ENCODE measurements around the gene TMEM190.

The TMEM190 gene

DNA sequence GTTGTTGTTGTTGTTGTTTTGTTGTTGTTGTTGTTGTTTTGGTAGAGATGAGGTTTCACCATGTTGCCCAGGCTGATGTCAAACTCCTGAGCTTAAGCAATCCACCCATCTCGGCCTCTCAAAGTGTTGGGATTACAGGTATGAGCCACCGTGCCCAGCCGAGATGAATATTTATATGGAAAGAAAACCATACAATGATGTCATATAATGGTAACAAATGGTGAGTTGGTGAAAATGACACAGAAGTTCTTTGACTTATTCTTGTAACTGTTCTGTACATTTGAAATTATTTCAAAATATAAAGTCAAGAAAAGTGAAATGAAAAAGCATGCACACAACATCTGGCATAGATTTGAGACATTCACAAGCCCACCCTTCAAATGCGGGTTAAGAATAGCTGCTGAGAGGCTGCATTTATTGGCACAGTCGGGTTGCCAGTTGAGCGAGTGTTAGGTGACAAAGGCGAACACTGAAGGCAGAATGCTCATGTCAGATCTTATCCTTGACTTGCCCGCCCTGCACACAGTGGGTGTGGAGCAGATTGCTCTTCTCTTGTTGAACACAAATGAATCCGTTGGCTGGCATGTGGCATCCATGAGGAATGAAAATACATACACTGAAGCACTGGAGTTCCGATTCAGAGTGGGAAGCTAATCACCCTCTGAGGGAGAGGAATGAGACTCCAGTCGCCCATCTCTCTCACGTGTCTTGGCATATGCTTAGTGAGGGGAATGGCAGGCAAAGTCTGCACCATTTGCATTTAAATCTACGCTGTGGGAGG is 46.8 kb downstream of the TMEM190 start:
- Mint-ChIP-seq H3K36me3 (ENCODE audit: low read depth) (no peaks in the 10 kb centered on the region), H3K4me3 (no peak overlapping the region), H3K4me1 (no peaks in the 10 kb centered on the region), H3K27ac (no peak overlapping the region), H3K27me3 (ENCODE audit: low read depth) (peaks cover 23% of the 10 kb centered on the region), H3K9me3 (no peaks in the 10 kb centered on the region)
- TF ChIP-seq, protein P1, sequence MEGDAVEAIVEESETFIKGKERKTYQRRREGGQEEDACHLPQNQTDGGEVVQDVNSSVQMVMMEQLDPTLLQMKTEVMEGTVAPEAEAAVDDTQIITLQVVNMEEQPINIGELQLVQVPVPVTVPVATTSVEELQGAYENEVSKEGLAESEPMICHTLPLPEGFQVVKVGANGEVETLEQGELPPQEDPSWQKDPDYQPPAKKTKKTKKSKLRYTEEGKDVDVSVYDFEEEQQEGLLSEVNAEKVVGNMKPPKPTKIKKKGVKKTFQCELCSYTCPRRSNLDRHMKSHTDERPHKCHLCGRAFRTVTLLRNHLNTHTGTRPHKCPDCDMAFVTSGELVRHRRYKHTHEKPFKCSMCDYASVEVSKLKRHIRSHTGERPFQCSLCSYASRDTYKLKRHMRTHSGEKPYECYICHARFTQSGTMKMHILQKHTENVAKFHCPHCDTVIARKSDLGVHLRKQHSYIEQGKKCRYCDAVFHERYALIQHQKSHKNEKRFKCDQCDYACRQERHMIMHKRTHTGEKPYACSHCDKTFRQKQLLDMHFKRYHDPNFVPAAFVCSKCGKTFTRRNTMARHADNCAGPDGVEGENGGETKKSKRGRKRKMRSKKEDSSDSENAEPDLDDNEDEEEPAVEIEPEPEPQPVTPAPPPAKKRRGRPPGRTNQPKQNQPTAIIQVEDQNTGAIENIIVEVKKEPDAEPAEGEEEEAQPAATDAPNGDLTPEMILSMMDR (IDR thresholded peaks at IDR 0.05; ENCODE audit: unreplicated experiment in 3 of 3), result no peak

DNA sequence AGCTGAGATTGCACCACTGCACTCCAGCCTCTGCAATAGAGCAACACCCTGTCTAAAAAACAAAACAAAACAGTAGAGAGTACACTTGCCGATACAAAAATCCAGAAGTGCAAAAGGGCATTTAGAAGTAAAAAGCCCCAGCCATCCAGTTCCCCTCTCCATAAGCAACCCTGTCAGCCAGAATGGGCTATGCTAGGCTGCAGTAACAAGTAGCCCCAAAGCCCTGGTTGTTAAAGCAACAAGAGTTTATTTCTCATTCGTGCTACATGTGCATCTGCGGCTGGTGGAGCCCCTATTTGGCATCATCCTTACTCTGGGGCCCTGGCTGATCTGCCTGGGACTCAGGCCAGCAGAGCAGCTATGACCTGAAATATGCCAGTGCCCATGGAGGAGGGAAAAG is 47.9 kb downstream of the TMEM190 start:
- Mint-ChIP-seq H3K4me1 (no peaks in the 10 kb centered on the region), H3K9me3 (no peaks in the 10 kb centered on the region), H3K27ac (no peak overlapping the region), H3K27me3 (ENCODE audit: low read depth) (peaks cover 23% of the 10 kb centered on the region), H3K36me3 (ENCODE audit: low read depth) (no peaks in the 10 kb centered on the region), H3K4me3 (no peak overlapping the region)
- TF ChIP-seq, protein P1 (IDR thresholded peaks at IDR 0.05; ENCODE audit: unreplicated experiment in 3 of 3), result no peak

GRCh38 chr19:55426042-55426441 is 49.4 kb downstream of the TMEM190 start:
- H3K27me3 Mint-ChIP-seq (ENCODE audit: low read depth), result peaks cover 16% of the 10 kb centered on the region
- H3K36me3 Mint-ChIP-seq (ENCODE audit: low read depth), result no peaks in the 10 kb centered on the region
- no peaks in the 10 kb centered on the region for H3K9me3 Mint-ChIP-seq
- no peak overlapping the region for H3K4me3 Mint-ChIP-seq
- TF ChIP-seq, protein P1 (IDR thresholded peaks at IDR 0.05; ENCODE audit: unreplicated experiment in 3 of 3), result no peak
- H3K27ac Mint-ChIP-seq, result no peak overlapping the region
- H3K4me1 Mint-ChIP-seq, result no peaks in the 10 kb centered on the region
